Caki2 (cell line): ENCODE data around the gene ENAH. TPM values are rescaled to one million over a fixed set of nuclear protein-coding genes. Genes with fewer than 3 reads are reported as not detected.
"Not testable (repeated sequence)": the region's sequence is repeated elsewhere in the genome, so short reads cannot be mapped to it uniquely, and the experiment has no call there.

Source experiments
- DNase-seq: peaks from one replicate; pipeline ENCODE4 v3.0.0-alpha.2; 2015; ENCODE audit warnings: low read depth
- in situ Hi-C: cut with HindIII; loops from 2 replicates; pipeline ENCODE4 v1.10.0; 2016; ENCODE audit warnings: low sequenced_read_pairs, low pct_unique_long_range_greater_than_20kb, mixed read lengths
- total RNA-seq: library from RNA; depleted of rRNA; stranded (reverse); fragments of >200 nt; shearing (Covaris generic); gene quantifications from 2 replicates; pipeline ENCODE4 v1.2.3, GENCODE V29; 2014; ENCODE audit warnings: low replicate concordance; rRNA removed

Gene ENAH
- total RNA-seq: 69.6 and 87.9 TPM in 2 replicates

GRCh38 chr1:225652729-225653462, at the start of gene ENAH:
Gene ENAH, minus strand, starts transcription at chr1:225653123. Its CDS starts 433 bp downstream, at chr1:225652690.
- in situ Hi-C loops: no loop called here
- DNase-seq: peak; percentile 79

- DNase-seq: peak; percentile 68
- in situ Hi-C loops: no loop called here
Measured at GRCh38 chr1:225700889-225701465, 48.1 kb upstream of the ENAH start.

GRCh38 chr1:225700164-225700821, 47.4 kb upstream of the ENAH start:
- DNase-seq: peak; percentile 100
- in situ Hi-C loops: no loop called here

- in situ Hi-C loops: no loop called here
- no peak for DNase-seq
Measured at GRCh38 chr1:225699336-225699735, 46.4 kb upstream of the ENAH start.

GRCh38 chr1:225698194-225698593, 45.3 kb upstream of the ENAH start:
- DNase-seq, in situ Hi-C loops: not testable (repeated sequence)

- in situ Hi-C loops: no loop called here
- no peak for DNase-seq
Measured at GRCh38 chr1:225697428-225697827, 44.5 kb upstream of the ENAH start.

- no peak for DNase-seq
- in situ Hi-C loops: no loop called here
Measured at GRCh38 chr1:225695578-225696337, 42.8 kb upstream of the ENAH start.

GRCh38 chr1:225694151-225694603, 41.3 kb upstream of the ENAH start:
- in situ Hi-C loops: no loop called here
- DNase-seq: peak; percentile 30

GRCh38 chr1:225693697-225694096, 40.8 kb upstream of the ENAH start:
- in situ Hi-C loops, DNase-seq: not testable (repeated sequence)

- DNase-seq: no peak
- in situ Hi-C loops: no loop called here
Measured at GRCh38 chr1:225693085-225693696, 40.3 kb upstream of the ENAH start.

- in situ Hi-C loops: no loop called here
- no peak for DNase-seq
Measured at GRCh38 chr1:225692517-225692879, 39.6 kb upstream of the ENAH start.

GRCh38 chr1:225691861-225692516, 39.1 kb upstream of the ENAH start:
- peak; percentile 30 for DNase-seq
- in situ Hi-C loops: no loop called here

- in situ Hi-C loops: no loop called here
- DNase-seq: peak; percentile 49
Measured at GRCh38 chr1:225691377-225691776, 38.5 kb upstream of the ENAH start.

GRCh38 chr1:225689882-225690459, 37.0 kb upstream of the ENAH start:
- in situ Hi-C loops: no loop called here
- no peak for DNase-seq

- in situ Hi-C loops: no loop called here
- DNase-seq: no peak
Measured at GRCh38 chr1:225688345-225688744, 35.4 kb upstream of the ENAH start.

- in situ Hi-C loops: no loop called here
- no peak for DNase-seq
Measured at GRCh38 chr1:225685476-225686176, 32.7 kb upstream of the ENAH start.

GRCh38 chr1:225684741-225685140, 31.8 kb upstream of the ENAH start:
- no peak for DNase-seq
- in situ Hi-C loops: no loop called here
